HUES64 (cell line): ENCODE results near the gene TAAR9.
"Not testable (repeated sequence)": the region's sequence is repeated elsewhere in the genome, so short reads cannot be mapped to it uniquely, and the experiment has no call there.

Experiments
- H3K27ac ChIP-seq: 2 replicates; pipeline ENCODE4 v1.7.0; 2013; ENCODE audit warnings: low read depth, low read length, inconsistent platforms
- H3K27me3 ChIP-seq: 2 replicates; pipeline ENCODE4 v1.6.1; 2013; ENCODE audit warnings: mild to moderate bottlenecking, low read length; ENCODE audit not compliant: insufficient read depth
- H3K36me3 ChIP-seq: 2 replicates; pipeline ENCODE4 v1.6.1; 2013; ENCODE audit warnings: mild to moderate bottlenecking, low read length; ENCODE audit not compliant: insufficient read depth
- H3K4me1 ChIP-seq: 2 replicates; pipeline ENCODE4 v1.6.1; 2013; ENCODE audit warnings: mild to moderate bottlenecking, low read length, moderate library complexity; ENCODE audit not compliant: insufficient read depth
- H3K4me3 ChIP-seq: 2 replicates; pipeline ENCODE4 v1.5.1; 2013; ENCODE audit warnings: mild to moderate bottlenecking, low read length, moderate library complexity
- H3K9ac ChIP-seq: 2 replicates; pipeline ENCODE4 v1.6.1; 2013; ENCODE audit warnings: mild to moderate bottlenecking, low read depth, low read length
- H3K9me3 ChIP-seq: 2 replicates; pipeline ENCODE4 v1.6.1; 2013; ENCODE audit warnings: low read depth, low read length; ENCODE audit not compliant: insufficient read depth
- WGBS: fragments of 150-250, 120-280 bp; methylation state at CpG from one replicate; pipeline ENCODE4 v1.1.7; 2013; ENCODE audit warnings: missing lambda C conversion rate; 5-methylcytosine and 5-hydroxymethylcytosine counted together

The TAAR9 gene

GRCh38 chr6:132520953-132521352 is 17.1 kb upstream of the TAAR9 start:
- H3K4me3 ChIP-seq: no peak overlapping the region
- H3K9ac ChIP-seq: no peak overlapping the region
- no CpG with 5 or more reads among the region's 2 CpGs for WGBS
- no peak overlapping the region for H3K27ac ChIP-seq
- H3K27me3 ChIP-seq: no peaks in the 10 kb centered on the region
- H3K36me3 ChIP-seq: no peaks in the 10 kb centered on the region
- H3K9me3 ChIP-seq: no peaks in the 10 kb centered on the region
- peaks cover 7% of the 10 kb centered on the region; the same call in 1 of the 2 replicates for H3K4me1 ChIP-seq

- 96% methylated on average over 5 of the region's 5 CpGs for WGBS
- peaks cover 17% of the 10 kb centered on the region; the same call in 1 of the 2 replicates for H3K4me1 ChIP-seq
These were observed 13.4 kb upstream of the TAAR9 start for GRCh38 chr6:132524646-132525045.

GRCh38 chr6:132525866-132526265 is 12.2 kb upstream of the TAAR9 start:
- no peaks in the 10 kb centered on the region for H3K27me3 ChIP-seq
- H3K9ac ChIP-seq: no peak overlapping the region
- H3K36me3 ChIP-seq: no peaks in the 10 kb centered on the region
- H3K4me1 ChIP-seq: peaks cover 20% of the 10 kb centered on the region; the same call in 1 of the 2 replicates
- 52% methylated on average over 4 of the region's 4 CpGs for WGBS
- H3K9me3 ChIP-seq: no peaks in the 10 kb centered on the region
- H3K4me3 ChIP-seq: no peak overlapping the region
- no peak overlapping the region for H3K27ac ChIP-seq

More at GRCh38 chr6:132524646-132525045, 13.4 kb upstream of the TAAR9 start:
- Histone ChIP-seq H3K27ac (no peak overlapping the region), H3K36me3 (no peaks in the 10 kb centered on the region), H3K9ac (no peak overlapping the region), H3K27me3 (no peaks in the 10 kb centered on the region), H3K4me3 (no peak overlapping the region), H3K9me3 (no peaks in the 10 kb centered on the region)

GRCh38 chr6:132526461-132526860 is 11.6 kb upstream of the TAAR9 start:
- 59% methylated on average over 2 of the region's 2 CpGs for WGBS
- no peak overlapping the region for H3K27ac ChIP-seq
- peaks cover 20% of the 10 kb centered on the region; the same call in 1 of the 2 replicates for H3K4me1 ChIP-seq
- H3K9me3 ChIP-seq: no peaks in the 10 kb centered on the region
- H3K9ac ChIP-seq: no peak overlapping the region
- no peaks in the 10 kb centered on the region for H3K36me3 ChIP-seq
- H3K4me3 ChIP-seq: no peak overlapping the region
- no peaks in the 10 kb centered on the region for H3K27me3 ChIP-seq

GRCh38 chr6:132527791-132528190 is 10.3 kb upstream of the TAAR9 start:
- Histone ChIP-seq H3K27me3 (no peaks in the 10 kb centered on the region), H3K4me3 (no peak overlapping the region), H3K9me3 (no peaks in the 10 kb centered on the region), H3K36me3 (no peaks in the 10 kb centered on the region), H3K4me1 (peaks cover 15% of the 10 kb centered on the region; the same call in 1 of the 2 replicates), H3K9ac (no peak overlapping the region), H3K27ac (no peak overlapping the region)
- 95% methylated on average over 6 of the region's 6 CpGs for WGBS

GRCh38 chr6:132530293-132530974 is 7.6 kb upstream of the TAAR9 start:
- Histone ChIP-seq H3K9ac (peak overlapping the region; percentile 49; the same call in 1 of the 2 replicates), H3K4me3 (peak overlapping the region; percentile 38; the same call in 1 of the 2 replicates), H3K4me1 (peaks cover 15% of the 10 kb centered on the region; the same call in 1 of the 2 replicates), H3K27ac (no peak overlapping the region), H3K27me3 (no peaks in the 10 kb centered on the region), H3K36me3 (no peaks in the 10 kb centered on the region), H3K9me3 (0 out of 2 replicates have a peak, but pooled peaks cover 4% of the 10 kb centered on the region)
- WGBS: 46% methylated on average over 9 of the region's 9 CpGs

- not testable (repeated sequence) for H3K9me3 ChIP-seq, H3K4me1 ChIP-seq, H3K4me3 ChIP-seq, H3K27ac ChIP-seq, H3K27me3 ChIP-seq, H3K36me3 ChIP-seq, H3K9ac ChIP-seq
- 98% methylated on average over 2 of the region's 2 CpGs for WGBS
These were observed 3.5 kb upstream of the TAAR9 start for GRCh38 chr6:132534546-132534945.

GRCh38 chr6:132537145-132537544 is 932 bp upstream of the TAAR9 start:
- H3K9ac ChIP-seq: no peak overlapping the region
- no peaks in the 10 kb centered on the region for H3K4me1 ChIP-seq
- H3K36me3 ChIP-seq: no peaks in the 10 kb centered on the region
- no peaks in the 10 kb centered on the region for H3K27me3 ChIP-seq
- 88% methylated on average over 3 of the region's 3 CpGs for WGBS
- H3K9me3 ChIP-seq: 0 out of 2 replicates have a peak, but pooled peaks cover 4% of the 10 kb centered on the region
- no peak overlapping the region for H3K4me3 ChIP-seq
- H3K27ac ChIP-seq: no peak overlapping the region

GRCh38 chr6:132544826-132545225 is 6.7 kb downstream of the TAAR9 start:
- Histone ChIP-seq H3K27me3 (no peaks in the 10 kb centered on the region), H3K9me3 (no peaks in the 10 kb centered on the region), H3K36me3 (no peaks in the 10 kb centered on the region), H3K4me1 (peaks cover 5% of the 10 kb centered on the region; the same call in 1 of the 2 replicates), H3K9ac (no peak overlapping the region), H3K27ac (no peak overlapping the region), H3K4me3 (no peak overlapping the region)

- Histone ChIP-seq H3K27ac (0 out of 2 replicates have a peak overlapping the region, but pooled peaks have one; percentile 20), H3K36me3 (no peaks in the 10 kb centered on the region), H3K4me3 (no peak overlapping the region), H3K27me3 (no peaks in the 10 kb centered on the region), H3K4me1 (peaks cover 12% of the 10 kb centered on the region; the same call in 1 of the 2 replicates), H3K9me3 (no peaks in the 10 kb centered on the region), H3K9ac (no peak overlapping the region)
- 94% methylated on average over 4 of the region's 4 CpGs for WGBS
These were observed 10.8 kb downstream of the TAAR9 start for GRCh38 chr6:132548746-132549463.

GRCh38 chr6:132551214-132551613 is 13.1 kb downstream of the TAAR9 start:
- H3K9ac ChIP-seq: no peak overlapping the region
- peaks cover 12% of the 10 kb centered on the region; the same call in 1 of the 2 replicates for H3K4me1 ChIP-seq
- WGBS: 85% methylated on average over 4 of the region's 4 CpGs
- H3K9me3 ChIP-seq: no peaks in the 10 kb centered on the region
- no peaks in the 10 kb centered on the region for H3K27me3 ChIP-seq
- no peak overlapping the region for H3K4me3 ChIP-seq
- H3K27ac ChIP-seq: no peak overlapping the region
- H3K36me3 ChIP-seq: no peaks in the 10 kb centered on the region
